ENCODE data around the gene CIDEC. TPM values are rescaled to one million over a fixed set of nuclear protein-coding genes. Genes with fewer than 3 reads are reported as not detected.

Gene CIDEC
- total RNA-seq, 1 experiment from 2014 or later, result not detected

GRCh38 chr3:9893739-9894138 lies 13.7 kb upstream of the CIDEC start:
- ChIA-PET POLR2A (interaction anchor here (0.9 to 4.4 kb wide), 12 partner anchors 9 to 245 kb away, joined by 3 to 54 read pairs (median 10); partner anchors contain the start of genes ARPC4, IL17RC, IL17RE and MTMR14), CTCF (interaction anchor here (0.6 to 2.7 kb wide), 15 partner anchors 8 to 229 kb away, joined by 3 to 11 read pairs (median 4); partner anchors contain the start of genes CRELD1 and IL17RE)
- peak overlapping the region; percentile 87 for H3K27ac Mint-ChIP-seq (ENCODE audit: low read depth, unreplicated experiment)
- intact Hi-C loops (cut with micrococcal nuclease), result no loop called here
- DNase-seq (ENCODE audit: unreplicated experiment), result no peak
- peaks cover 6% of the 10 kb centered on the region for H3K9me3 Mint-ChIP-seq (ENCODE audit: unreplicated experiment)
- no peaks in the 10 kb centered on the region for H3K27me3 Mint-ChIP-seq (ENCODE audit: insufficient read depth, unreplicated experiment)
- BruUV-seq (replicated peaks), result TSS peak; percentile 60
- peaks cover 64% of the 10 kb centered on the region for H3K4me1 Mint-ChIP-seq (ENCODE audit: insufficient read depth, unreplicated experiment)
- peaks cover 52% of the 10 kb centered on the region for H3K36me3 Mint-ChIP-seq (ENCODE audit: insufficient read depth, unreplicated experiment)
- H3K4me3 Mint-ChIP-seq (ENCODE audit: unreplicated experiment), result peak overlapping the region; percentile 91
- TF ChIP-seq CTCF (IDR thresholded peaks at IDR 0.05; ENCODE audit: unreplicated experiment), result no peak

GRCh38 chr3:9891072-9891622 lies 11.1 kb upstream of the CIDEC start:
- Mint-ChIP-seq H3K4me3 (ENCODE audit: unreplicated experiment) (peak overlapping the region; percentile 91), H3K4me1 (ENCODE audit: insufficient read depth, unreplicated experiment) (peaks cover 45% of the 10 kb centered on the region), H3K9me3 (ENCODE audit: unreplicated experiment) (peaks cover 6% of the 10 kb centered on the region), H3K27me3 (ENCODE audit: insufficient read depth, unreplicated experiment) (no peaks in the 10 kb centered on the region), H3K36me3 (ENCODE audit: insufficient read depth, unreplicated experiment) (peaks cover 57% of the 10 kb centered on the region), H3K27ac (ENCODE audit: low read depth, unreplicated experiment) (peak overlapping the region; percentile 98)
- no peak for TF ChIP-seq CTCF (IDR thresholded peaks at IDR 0.05; ENCODE audit: unreplicated experiment)
- intact Hi-C loops (cut with micrococcal nuclease), result no loop called here
- DNase-seq (ENCODE audit: unreplicated experiment), result no peak
- ChIA-PET CTCF (interaction anchor here (0.9 to 1.7 kb wide), 8 partner anchors 22 to 158 kb away, joined by 3 to 8 read pairs (median 4); no protein-coding TSS in a partner anchor), POLR2A (interaction anchor here (0.6 to 4.4 kb wide), 23 partner anchors 9 to 1246 kb away, joined by 3 to 47 read pairs (median 5); partner anchors contain the start of genes CRELD1, IL17RC, IL17RE and RPUSD3)
- BruUV-seq (replicated peaks), result TSS peak; percentile 60

GRCh38 chr3:9890249-9891071 lies 10.4 kb upstream of the CIDEC start, which contains the start of gene JAGN1:
TSS of gene JAGN1 (plus strand) at chr3:9890610. CDS start at chr3:9890723, 113 bp downstream.
- peaks cover 45% of the 10 kb centered on the region for H3K4me1 Mint-ChIP-seq (ENCODE audit: insufficient read depth, unreplicated experiment)

More at GRCh38 chr3:9890249-9891071, 10.4 kb upstream of the CIDEC start, which contains the start of gene JAGN1:
- POLR2A ChIA-PET, result interaction anchor here (0.6 to 4.4 kb wide), 22 partner anchors 7 to 1247 kb away, joined by 3 to 47 read pairs (median 6); partner anchors contain the start of genes CRELD1, IL17RC, IL17RE and RPUSD3
- BruUV-seq (replicated peaks), result no TSS peak
- H3K4me3 Mint-ChIP-seq (ENCODE audit: unreplicated experiment), result peak within 1 kb of the TSS; percentile 91
- TF ChIP-seq CTCF (IDR thresholded peaks at IDR 0.05; ENCODE audit: unreplicated experiment), result no peak
- H3K9me3 Mint-ChIP-seq (ENCODE audit: unreplicated experiment), result peaks cover 6% of the 10 kb centered on the region
- intact Hi-C loops (cut with micrococcal nuclease), result no loop called here
- H3K27ac Mint-ChIP-seq (ENCODE audit: low read depth, unreplicated experiment), result peak within 1 kb of the TSS; percentile 98
- DNase-seq (ENCODE audit: unreplicated experiment), result peak; percentile 90
- CTCF ChIA-PET, result interaction anchor here (0.9 to 1.7 kb wide), 7 partner anchors 22 to 158 kb away, joined by 3 to 8 read pairs (median 3); no protein-coding TSS in a partner anchor
- peaks cover 57% of the 10 kb centered on the region for H3K36me3 Mint-ChIP-seq (ENCODE audit: insufficient read depth, unreplicated experiment)
- no peaks in the 10 kb centered on the region for H3K27me3 Mint-ChIP-seq (ENCODE audit: insufficient read depth, unreplicated experiment)
